Vagina (tissue), 2 donors: Measurements from ENCODE around the gene SEMA6A.

ENCODE experiments used
- POLR2A ChIP-seq, 2 donors: fragments of 450-650 bp; IDR thresholded peaks; one replicate each; pipeline ENCODE4 v1.6.1; 2017; ENCODE audit warnings: antibody characterized with exemption in 2 of 2, mild to moderate bottlenecking in 2 of 2, moderate library complexity in 2 of 2
- TF ChIP-seq, protein P1 (sequence below), 3 experiments: fragments of 450-650 bp in 2 of 3; fragments of 200-600 bp in 1 of 3; sonication (generic) in 1 of 3; IDR thresholded peaks; one replicate each; pipeline ENCODE4 v1.5.1; 2017 to 2019; ENCODE audit warnings: antibody characterized with exemption in 3 of 3, mild to moderate bottlenecking in 2 of 3, moderate library complexity in 2 of 3

DNA sequence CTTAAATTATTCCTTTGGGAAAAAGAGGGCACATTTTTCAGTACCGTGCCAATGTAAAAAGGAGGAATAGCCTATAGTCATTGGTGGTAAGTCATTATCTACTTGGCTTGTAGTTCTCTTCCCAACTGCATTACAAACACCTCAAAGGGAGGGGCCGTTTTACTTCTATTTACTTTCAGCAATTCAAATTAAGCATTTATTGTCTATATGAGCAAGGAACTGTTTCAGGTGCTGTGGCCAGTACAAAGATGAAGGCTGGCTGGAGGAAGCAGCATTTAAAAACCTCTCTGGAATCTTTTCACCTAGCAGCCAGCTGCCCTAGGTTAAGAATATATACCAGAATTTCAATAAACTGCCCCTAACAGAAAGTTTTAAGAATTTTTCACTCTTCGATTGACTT lies 48.9 kb downstream of the SEMA6A start:
- TF ChIP-seq, protein P1, sequence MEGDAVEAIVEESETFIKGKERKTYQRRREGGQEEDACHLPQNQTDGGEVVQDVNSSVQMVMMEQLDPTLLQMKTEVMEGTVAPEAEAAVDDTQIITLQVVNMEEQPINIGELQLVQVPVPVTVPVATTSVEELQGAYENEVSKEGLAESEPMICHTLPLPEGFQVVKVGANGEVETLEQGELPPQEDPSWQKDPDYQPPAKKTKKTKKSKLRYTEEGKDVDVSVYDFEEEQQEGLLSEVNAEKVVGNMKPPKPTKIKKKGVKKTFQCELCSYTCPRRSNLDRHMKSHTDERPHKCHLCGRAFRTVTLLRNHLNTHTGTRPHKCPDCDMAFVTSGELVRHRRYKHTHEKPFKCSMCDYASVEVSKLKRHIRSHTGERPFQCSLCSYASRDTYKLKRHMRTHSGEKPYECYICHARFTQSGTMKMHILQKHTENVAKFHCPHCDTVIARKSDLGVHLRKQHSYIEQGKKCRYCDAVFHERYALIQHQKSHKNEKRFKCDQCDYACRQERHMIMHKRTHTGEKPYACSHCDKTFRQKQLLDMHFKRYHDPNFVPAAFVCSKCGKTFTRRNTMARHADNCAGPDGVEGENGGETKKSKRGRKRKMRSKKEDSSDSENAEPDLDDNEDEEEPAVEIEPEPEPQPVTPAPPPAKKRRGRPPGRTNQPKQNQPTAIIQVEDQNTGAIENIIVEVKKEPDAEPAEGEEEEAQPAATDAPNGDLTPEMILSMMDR (IDR thresholded peaks at IDR 0.05), result no peak
- TF ChIP-seq POLR2A (IDR thresholded peaks at IDR 0.05), result no peak
